ENCODE data around the gene EYA2.

EYA2 gene

DNA sequence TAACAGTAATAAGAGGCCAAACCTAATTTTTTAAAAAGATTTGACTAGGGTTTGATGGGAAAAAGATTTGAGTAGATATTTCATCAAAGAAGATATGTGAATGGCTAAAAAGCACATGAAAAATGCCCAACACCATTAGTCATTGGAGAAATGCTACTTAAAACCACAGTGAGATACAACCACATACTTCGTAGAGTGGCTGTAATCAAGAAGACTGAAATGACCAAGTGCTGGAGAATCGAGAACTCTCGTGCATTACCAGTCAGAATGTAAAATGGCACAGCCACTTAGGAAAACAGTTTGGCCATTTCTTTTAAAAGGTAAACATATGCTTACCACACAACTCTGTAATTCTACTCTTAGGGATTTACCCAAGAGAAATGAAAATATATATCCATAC is 175.5 kb downstream of the EYA2 start:
- no peaks in the 10 kb centered on the region for H3K27me3 ChIP-seq (ENCODE audit: insufficient read depth, low read depth)

DNA sequence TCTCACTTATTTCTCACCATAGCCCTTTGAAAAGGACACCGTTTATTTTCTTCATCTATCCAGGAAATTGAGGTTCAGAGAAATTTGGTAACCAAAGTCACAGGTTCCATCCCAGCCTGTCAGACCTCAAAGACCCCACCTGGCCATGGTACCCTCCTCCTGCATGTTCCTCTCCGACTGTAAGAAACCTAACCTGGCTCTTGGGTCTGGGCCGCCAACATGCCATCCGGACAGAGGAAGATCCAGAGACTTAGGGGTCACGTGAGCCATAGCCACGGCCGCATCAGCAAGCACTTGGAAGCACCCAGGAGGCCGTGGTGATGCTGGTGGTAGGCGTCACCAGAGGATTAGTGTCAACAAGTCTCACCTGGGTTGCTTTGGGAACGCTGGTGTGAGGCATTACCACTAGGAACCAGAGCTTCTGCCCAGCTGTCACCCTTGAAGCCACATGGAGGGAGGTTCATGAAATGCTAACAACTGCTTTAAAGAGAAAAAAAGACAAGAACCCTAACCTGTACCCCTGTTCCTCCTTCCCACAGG is 177.1 kb downstream of the EYA2 start:
- Histone ChIP-seq H2AFZ (ENCODE audit: low read depth) (no peak overlapping the region), H4K20me1 (ENCODE audit: insufficient read depth) (no peaks in the 10 kb centered on the region), H3K4me2 (no peak overlapping the region), H3K36me3 (ENCODE audit: insufficient read depth) (peaks cover 15% of the 10 kb centered on the region; the same call in 1 of the 2 replicates), H3K4me3 (IDR thresholded peaks at IDR 0.05; ENCODE audit: insufficient read depth, low read depth, low read length) (no peak overlapping the region), H3K27me3 (ENCODE audit: insufficient read depth, low read depth) (no peaks in the 10 kb centered on the region), H3K27ac (no peak overlapping the region), H3K4me1 (ENCODE audit: low read depth, poor library complexity, severe bottlenecking) (no peaks in the 10 kb centered on the region), H3K9ac (no peak overlapping the region), H3K79me2 (ENCODE audit: insufficient read depth, low read depth) (no peaks in the 10 kb centered on the region)
- TF ChIP-seq, protein P1, sequence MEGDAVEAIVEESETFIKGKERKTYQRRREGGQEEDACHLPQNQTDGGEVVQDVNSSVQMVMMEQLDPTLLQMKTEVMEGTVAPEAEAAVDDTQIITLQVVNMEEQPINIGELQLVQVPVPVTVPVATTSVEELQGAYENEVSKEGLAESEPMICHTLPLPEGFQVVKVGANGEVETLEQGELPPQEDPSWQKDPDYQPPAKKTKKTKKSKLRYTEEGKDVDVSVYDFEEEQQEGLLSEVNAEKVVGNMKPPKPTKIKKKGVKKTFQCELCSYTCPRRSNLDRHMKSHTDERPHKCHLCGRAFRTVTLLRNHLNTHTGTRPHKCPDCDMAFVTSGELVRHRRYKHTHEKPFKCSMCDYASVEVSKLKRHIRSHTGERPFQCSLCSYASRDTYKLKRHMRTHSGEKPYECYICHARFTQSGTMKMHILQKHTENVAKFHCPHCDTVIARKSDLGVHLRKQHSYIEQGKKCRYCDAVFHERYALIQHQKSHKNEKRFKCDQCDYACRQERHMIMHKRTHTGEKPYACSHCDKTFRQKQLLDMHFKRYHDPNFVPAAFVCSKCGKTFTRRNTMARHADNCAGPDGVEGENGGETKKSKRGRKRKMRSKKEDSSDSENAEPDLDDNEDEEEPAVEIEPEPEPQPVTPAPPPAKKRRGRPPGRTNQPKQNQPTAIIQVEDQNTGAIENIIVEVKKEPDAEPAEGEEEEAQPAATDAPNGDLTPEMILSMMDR (conservative IDR thresholded peaks at IDR 0.05; ENCODE audit: low read depth, low read length): no peak

More for the DNA sequence above, 175.5 kb downstream of the EYA2 start:
- Histone ChIP-seq H3K4me3 (IDR thresholded peaks at IDR 0.05; ENCODE audit: insufficient read depth, low read depth, low read length) (no peak overlapping the region), H3K36me3 (ENCODE audit: insufficient read depth) (peaks cover 12% of the 10 kb centered on the region; the same call in 1 of the 2 replicates), H3K9ac (no peak overlapping the region), H3K4me1 (ENCODE audit: low read depth, poor library complexity, severe bottlenecking) (peaks cover 10% of the 10 kb centered on the region), H3K27ac (no peak overlapping the region), H2AFZ (ENCODE audit: low read depth) (no peak overlapping the region), H3K79me2 (ENCODE audit: insufficient read depth, low read depth) (no peaks in the 10 kb centered on the region; the same call in 1 of the 2 replicates), H4K20me1 (ENCODE audit: insufficient read depth) (no peaks in the 10 kb centered on the region), H3K4me2 (no peak overlapping the region)
- TF ChIP-seq, protein P1 (conservative IDR thresholded peaks at IDR 0.05; ENCODE audit: low read depth, low read length): no peak

DNA sequence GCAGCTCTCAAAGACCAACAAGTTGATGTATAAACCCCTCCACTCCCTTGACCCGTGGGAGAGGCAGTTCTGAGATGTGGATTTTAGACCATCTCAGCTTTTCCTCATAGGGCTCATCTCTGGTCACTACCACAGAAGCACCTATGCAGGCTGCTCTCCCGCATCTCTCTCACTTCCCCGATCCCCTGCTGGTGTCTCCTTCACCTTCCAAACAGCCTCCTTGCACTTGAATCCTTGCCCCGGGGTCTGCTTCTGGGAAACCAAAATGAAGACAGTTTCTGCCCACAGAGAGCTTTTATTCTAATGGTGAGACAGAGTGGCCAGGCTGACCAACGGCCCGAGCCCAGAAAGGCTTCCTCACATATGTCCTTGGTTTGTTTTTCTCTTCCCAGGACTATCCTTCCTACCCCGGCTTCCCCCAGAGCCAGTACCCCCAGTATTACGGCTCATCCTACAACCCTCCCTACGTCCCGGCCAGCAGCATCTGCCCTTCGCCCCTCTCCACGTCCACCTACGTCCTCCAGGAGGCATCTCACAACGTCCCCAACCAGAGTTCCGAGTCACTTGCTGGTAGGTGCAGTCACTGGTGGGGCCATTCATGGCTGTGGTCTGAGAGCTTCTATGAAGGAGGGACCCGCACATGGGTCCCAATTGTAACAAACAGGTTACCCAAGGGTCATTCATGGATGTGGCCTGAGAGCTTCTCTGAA is 179.3 kb downstream of the EYA2 start:
- Histone ChIP-seq H2AFZ (ENCODE audit: low read depth) (no peak overlapping the region), H4K20me1 (ENCODE audit: insufficient read depth) (no peaks in the 10 kb centered on the region), H3K9ac (no peak overlapping the region), H3K36me3 (ENCODE audit: insufficient read depth) (peaks cover 11% of the 10 kb centered on the region; the same call in 1 of the 2 replicates), H3K4me3 (IDR thresholded peaks at IDR 0.05; ENCODE audit: insufficient read depth, low read depth, low read length) (no peak overlapping the region), H3K27me3 (ENCODE audit: insufficient read depth, low read depth) (no peaks in the 10 kb centered on the region), H3K4me2 (no peak overlapping the region), H3K79me2 (ENCODE audit: insufficient read depth, low read depth) (no peaks in the 10 kb centered on the region), H3K27ac (no peak overlapping the region), H3K4me1 (ENCODE audit: low read depth, poor library complexity, severe bottlenecking) (no peaks in the 10 kb centered on the region)
- TF ChIP-seq, protein P1 (conservative IDR thresholded peaks at IDR 0.05; ENCODE audit: low read depth, low read length): no peak

DNA sequence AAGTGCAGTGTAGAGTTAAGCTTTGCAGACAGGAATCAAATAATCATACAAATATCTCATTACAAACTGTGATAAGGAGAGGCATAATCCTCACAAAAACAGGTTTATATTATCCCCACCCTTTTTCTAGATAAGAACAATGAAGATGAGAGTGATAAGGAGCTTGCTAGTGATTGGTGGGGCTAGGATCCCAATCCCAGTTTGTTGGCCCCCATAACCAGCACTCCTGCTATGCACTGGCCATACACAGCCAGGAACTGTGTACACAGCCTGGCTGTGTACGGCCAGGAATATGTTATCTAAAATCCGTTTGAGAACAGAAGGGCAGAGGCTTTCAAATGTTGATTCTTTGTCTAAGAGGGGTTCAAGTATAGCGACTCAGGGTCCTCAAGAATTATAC is 180.6 kb downstream of the EYA2 start:
- no peak overlapping the region for H3K4me3 ChIP-seq (IDR thresholded peaks at IDR 0.05; ENCODE audit: insufficient read depth, low read depth, low read length)
- no peak overlapping the region for H3K4me2 ChIP-seq
- H4K20me1 ChIP-seq (ENCODE audit: insufficient read depth): no peaks in the 10 kb centered on the region
- no peak overlapping the region for H3K9ac ChIP-seq
- peaks cover 11% of the 10 kb centered on the region; the same call in 1 of the 2 replicates for H3K36me3 ChIP-seq (ENCODE audit: insufficient read depth)
- no peaks in the 10 kb centered on the region for H3K27me3 ChIP-seq (ENCODE audit: insufficient read depth, low read depth)
- no peaks in the 10 kb centered on the region for H3K79me2 ChIP-seq (ENCODE audit: insufficient read depth, low read depth)
- no peak overlapping the region for H3K27ac ChIP-seq
- no peak overlapping the region for H2AFZ ChIP-seq (ENCODE audit: low read depth)
- TF ChIP-seq, protein P1 (conservative IDR thresholded peaks at IDR 0.05; ENCODE audit: low read depth, low read length): no peak
- no peaks in the 10 kb centered on the region for H3K4me1 ChIP-seq (ENCODE audit: low read depth, poor library complexity, severe bottlenecking)

All from KMS-11 (cell line).